NK-92 (cell line): ENCODE results near the gene NKIRAS1.
"Not testable (repeated sequence)": the region's sequence is repeated elsewhere in the genome, so short reads cannot be mapped to it uniquely, and the experiment has no call there.

Experiments
- DNase-seq: peaks from one replicate; lab custom pipeline; 2025; ENCODE audit not compliant: unreplicated experiment; lab: John Stamatoyannopoulos, UW

The NKIRAS1 gene

GRCh38 chr3:23941440-23941839 lies 24.6 kb upstream of the NKIRAS1 start:
- no peak for DNase-seq

DNA sequence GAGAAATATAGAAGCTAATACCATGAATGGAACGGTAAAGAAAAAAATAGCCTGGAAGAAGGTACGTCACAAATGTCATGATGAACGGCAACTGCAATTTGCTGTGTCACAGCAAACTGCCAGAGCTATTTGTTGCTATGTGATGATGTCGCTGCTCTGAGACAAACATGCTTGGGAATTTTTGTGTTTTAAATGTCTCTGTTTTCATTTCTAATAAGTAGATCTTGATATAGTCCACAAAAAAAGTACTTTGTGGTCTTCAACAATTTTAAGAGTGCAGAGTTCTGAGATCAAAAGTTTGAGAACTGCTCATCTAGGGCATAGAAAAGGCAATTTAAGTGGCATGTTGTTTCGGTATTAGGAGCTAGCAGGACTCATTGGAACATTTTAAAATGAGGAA lies 24.0 kb upstream of the NKIRAS1 start:
- DNase-seq = no peak

GRCh38 chr3:23938688-23939087 lies 21.9 kb upstream of the NKIRAS1 start:
- no peak for DNase-seq

DNA sequence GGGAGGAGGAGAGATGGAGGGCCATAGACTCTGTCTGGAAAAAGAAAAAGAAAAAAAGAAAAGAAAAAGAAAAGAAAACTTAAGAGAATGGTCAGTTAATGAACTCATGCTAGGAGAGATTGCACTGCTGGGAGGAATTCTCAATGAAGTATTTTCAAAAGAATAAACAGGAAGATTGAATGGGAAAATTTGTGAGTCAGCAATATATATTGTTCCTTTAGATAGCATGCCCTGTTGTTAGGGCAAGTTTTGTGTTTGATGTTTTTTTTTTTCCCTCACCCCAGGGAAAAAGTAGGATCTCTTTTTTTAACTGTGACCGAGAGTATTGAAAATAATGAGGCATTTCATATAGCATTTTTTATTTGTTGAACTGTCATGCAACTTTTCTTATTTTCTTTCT lies 20.5 kb upstream of the NKIRAS1 start:
- DNase-seq = no peak

- DNase-seq = no peak
Measured at GRCh38 chr3:23934253-23934652, 17.5 kb upstream of the NKIRAS1 start.

DNA sequence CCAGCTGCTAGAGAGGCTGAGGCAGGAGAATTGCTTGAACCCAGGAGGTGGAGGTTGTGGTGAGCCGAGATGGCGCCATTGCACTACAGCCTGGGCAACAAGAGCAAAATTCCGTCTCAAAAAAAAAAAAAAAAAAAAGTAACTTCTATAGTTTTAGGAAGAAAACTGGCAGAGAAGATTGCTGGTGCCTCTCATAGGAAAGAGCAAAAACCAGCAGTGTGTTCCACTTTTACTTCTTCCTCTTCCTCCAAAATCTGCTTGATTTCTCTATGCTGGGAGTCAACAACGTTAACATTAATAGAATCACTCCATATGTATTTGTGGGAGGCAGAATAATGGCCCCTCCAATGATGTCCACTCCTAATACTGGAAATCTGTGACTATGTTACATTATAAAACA lies 15.8 kb upstream of the NKIRAS1 start:
- DNase-seq = no peak

GRCh38 chr3:23931597-23931996 lies 14.8 kb upstream of the NKIRAS1 start:
- DNase-seq = no peak

- no peak for DNase-seq
Measured at GRCh38 chr3:23928524-23928923, 11.7 kb upstream of the NKIRAS1 start.

DNA sequence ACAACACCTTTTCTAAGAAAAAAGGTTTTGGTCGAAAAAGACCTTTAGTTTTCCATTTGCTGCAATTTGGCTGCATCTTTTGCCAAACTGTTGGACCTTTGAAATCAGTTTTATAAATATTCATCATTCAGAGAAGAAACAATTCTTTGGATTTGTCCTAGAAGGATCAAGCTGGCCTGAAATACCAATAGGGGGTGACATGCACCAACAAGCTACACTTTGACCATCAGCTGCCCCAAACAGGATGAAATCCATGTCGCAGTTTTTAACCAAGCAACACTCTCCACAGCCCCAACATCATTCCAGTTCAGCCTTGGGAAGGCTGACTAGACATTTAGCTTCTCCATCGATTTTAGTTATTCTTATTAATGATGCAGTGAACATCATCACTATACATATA lies 9.9 kb upstream of the NKIRAS1 start:
- DNase-seq = no peak

- no peak for DNase-seq
Measured at GRCh38 chr3:23926246-23926645, 9.5 kb upstream of the NKIRAS1 start.

GRCh38 chr3:23923786-23924185 lies 7.0 kb upstream of the NKIRAS1 start:
- DNase-seq = no peak

DNA sequence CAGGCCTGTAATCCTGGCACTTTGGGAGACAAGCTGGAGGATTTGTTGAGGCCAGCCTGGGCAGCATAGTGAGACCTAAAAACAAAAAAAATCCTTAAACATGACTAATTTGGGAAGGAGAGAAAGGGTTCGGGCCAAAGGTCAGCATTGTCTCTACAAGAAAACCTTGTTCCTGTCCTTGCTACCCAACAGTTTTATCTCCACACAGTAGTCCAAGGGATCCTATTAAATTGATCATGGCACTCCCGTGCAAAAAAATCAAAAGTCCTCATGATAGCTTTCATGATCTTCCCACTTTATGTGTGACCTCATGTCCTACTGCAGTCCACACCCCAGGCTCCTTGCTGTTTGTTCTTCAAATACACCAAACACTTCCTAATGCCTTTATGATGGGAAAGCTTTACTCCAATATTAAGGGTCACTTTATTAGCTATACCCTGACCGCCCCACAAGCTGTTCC lies 4.3 kb upstream of the NKIRAS1 start:
- DNase-seq = no peak

DNA sequence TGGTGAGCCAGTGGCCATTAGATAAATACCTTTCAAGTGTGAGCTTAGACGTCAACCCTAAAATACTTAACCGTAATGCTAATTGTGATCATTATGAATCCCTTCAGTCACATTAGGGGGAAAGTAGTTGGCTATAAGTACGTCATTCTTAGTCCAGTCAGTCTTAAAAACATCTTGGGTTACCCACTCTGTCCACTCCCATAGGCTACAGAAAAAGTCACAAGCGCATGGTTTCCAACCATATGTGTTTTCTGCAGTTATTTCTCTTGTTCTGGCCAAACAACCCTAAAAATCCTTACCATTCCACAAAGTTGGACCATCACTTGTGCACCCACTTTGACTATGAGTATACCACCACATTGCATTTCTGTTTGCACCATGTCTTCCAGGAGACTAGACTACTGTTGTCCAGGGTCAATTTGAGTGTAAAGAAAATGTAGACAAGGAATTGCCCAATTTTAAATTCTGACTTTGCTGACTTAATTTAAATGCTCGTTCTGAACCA lies 3.4 kb upstream of the NKIRAS1 start:
- no peak for DNase-seq

GRCh38 chr3:23919628-23920027 lies 2.8 kb upstream of the NKIRAS1 start:
- DNase-seq = no peak

GRCh38 chr3:23918331-23918730 lies 1.5 kb upstream of the NKIRAS1 start:
- DNase-seq = not testable (repeated sequence)

GRCh38 chr3:23917679-23918303 lies 1.0 kb upstream of the NKIRAS1 start:
- not testable (repeated sequence) for DNase-seq

DNA sequence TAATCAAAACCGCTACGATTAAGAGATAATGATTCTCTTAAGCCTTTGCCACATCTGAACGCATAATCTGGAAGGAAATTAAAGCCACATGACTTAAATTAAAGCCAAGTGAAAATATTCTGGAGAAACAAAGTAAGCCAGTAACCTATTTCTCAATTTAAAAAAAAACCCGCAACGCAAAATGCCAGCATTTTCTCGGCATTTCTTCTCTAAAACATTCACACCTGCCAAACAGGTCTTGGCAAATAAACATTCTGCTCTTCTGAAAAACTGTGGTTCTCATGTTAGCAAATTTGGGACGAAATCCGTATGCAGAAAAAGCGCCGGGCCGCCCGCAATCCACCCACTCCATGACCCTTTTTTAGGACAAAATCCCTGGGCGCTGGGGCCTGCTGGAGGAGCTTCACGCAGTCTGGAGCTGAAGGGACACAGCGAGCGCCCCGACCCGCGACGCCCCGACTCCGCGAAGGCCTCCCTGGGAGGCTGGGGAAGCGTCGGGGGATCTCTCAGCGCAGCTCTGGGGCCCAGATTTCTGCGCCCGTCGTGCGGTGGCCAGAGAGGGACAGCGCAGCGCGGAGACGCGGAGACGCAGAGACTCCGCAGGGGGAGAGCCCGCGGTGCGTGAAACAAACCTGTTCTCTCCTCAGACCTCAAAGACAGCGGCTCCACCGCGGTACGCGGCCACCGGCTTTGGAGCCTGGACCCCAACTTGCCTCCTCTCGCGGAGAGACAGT lies 471 bp downstream of the NKIRAS1 start:
- no peak for DNase-seq

- DNase-seq = no peak
Measured at GRCh38 chr3:23915537-23916108, 1.2 kb downstream of the NKIRAS1 start.

DNA sequence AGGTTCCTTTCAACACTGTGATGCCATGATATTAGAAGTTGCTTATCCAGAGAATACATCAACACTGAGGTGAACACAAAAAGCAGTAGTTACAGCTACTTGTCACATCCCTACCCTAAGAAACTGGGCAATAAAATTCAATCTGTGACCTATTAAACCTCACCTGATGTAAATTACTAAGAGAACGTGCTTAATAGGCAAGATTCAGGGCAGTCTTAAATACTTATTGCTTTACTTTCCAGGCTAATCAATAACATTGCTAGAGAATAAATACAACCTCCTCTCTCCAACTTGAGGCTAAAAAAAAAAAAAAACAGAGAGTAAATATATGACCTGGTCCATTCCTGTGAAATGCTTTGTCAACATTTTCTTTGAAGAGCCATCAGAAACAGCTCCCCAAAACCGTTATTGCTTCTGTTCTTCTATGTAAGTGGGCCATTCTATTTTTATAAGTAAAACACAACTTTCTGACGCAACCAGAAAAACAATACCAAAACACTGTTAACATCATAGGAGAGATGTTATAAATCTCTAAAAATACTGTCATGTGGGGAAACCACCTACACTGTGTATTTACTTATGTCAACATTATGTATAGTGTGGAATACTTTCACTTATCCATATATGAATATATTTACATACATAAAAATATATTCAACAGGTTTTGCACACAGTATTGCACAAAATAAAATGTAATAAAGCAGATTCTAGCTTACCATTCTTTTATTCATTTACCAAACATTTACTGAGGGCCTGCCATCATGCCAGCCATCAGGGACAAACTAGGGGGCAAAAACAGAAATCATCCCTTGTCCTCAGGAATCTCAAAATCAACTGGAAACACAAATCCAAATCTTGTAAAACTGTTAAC lies 2.7 kb downstream of the NKIRAS1 start:
- DNase-seq = no peak

- no peak for DNase-seq
Measured at GRCh38 chr3:23913182-23913581, 3.6 kb downstream of the NKIRAS1 start.

DNA sequence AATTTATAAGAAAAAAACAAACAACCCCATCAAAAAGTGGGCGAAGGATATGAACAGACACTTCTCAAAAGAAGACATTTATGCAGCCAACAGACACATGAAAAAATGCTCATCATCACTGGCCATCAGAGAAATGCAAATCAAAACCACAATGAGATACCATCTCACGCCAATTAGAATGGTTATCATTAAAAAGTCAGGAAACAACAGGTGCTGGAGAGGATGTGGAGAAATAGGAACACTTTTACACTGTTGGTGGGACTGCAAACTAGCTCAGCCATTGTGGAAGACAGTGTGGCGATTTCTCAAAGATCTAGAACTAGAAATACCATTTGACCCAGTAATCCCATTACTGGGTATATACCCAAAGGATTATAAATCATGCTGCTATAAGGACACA lies 4.5 kb downstream of the NKIRAS1 start:
- not testable (repeated sequence) for DNase-seq
